Liver (tissue), 9 donors: Measurements from ENCODE around the gene C19orf81. TPM values are rescaled to one million over a fixed set of nuclear protein-coding genes. Genes with fewer than 3 reads are reported as not detected.

Experiments used
- DNase-seq: peaks from one replicate; pipeline ENCODE4 v3.0.0-alpha.2; 2017; ENCODE audit warnings: low spot score
- H3K27ac ChIP-seq, 2 donors: one replicate each; pipeline ENCODE4 v1.7.0; 2013; ENCODE audit warnings: inconsistent platforms in 2 of 2, low read length in 2 of 2, control low read depth in 1 of 2, low read depth in 1 of 2, mild to moderate bottlenecking in 1 of 2
- H3K27me3 ChIP-seq, 4 donors: one replicate each; pipeline versions ENCODE4 v1.6.1 to v1.7.0; 2013; ENCODE audit warnings: low read length in 3 of 4, inconsistent platforms in 1 of 4, mild to moderate bottlenecking in 1 of 4, moderate library complexity in 1 of 4; ENCODE audit not compliant: control insufficient read depth in 4 of 4, insufficient read depth in 4 of 4
- H3K36me3 ChIP-seq, 4 donors: one replicate each; pipeline versions ENCODE4 v1.6.1 to v1.7.0; 2013; ENCODE audit warnings: low read length in 3 of 4, mild to moderate bottlenecking in 3 of 4, low read depth in 1 of 4, moderate library complexity in 1 of 4; ENCODE audit not compliant: control insufficient read depth in 4 of 4, insufficient read depth in 3 of 4
- H3K4me1 ChIP-seq, 4 donors: one replicate each; pipeline versions ENCODE4 v1.6.1 to v1.7.0; 2013; ENCODE audit warnings: low read length in 3 of 4, mild to moderate bottlenecking in 3 of 4, moderate library complexity in 1 of 4; ENCODE audit not compliant: control insufficient read depth in 4 of 4, insufficient read depth in 4 of 4
- H3K4me3 ChIP-seq, 3 donors: one replicate each; pipeline versions ENCODE4 v1.6.1 to v1.7.0; 2013; ENCODE audit warnings: low read length in 3 of 3, control low read depth in 1 of 3, low read depth in 1 of 3, mild to moderate bottlenecking in 1 of 3
- H3K9ac ChIP-seq, 2 donors: one replicate each; pipeline ENCODE4 v1.7.0; 2013; ENCODE audit warnings: low read length in 2 of 2, mild to moderate bottlenecking in 2 of 2, moderate library complexity in 2 of 2, control low read depth in 1 of 2, low read depth in 1 of 2
- H3K9me3 ChIP-seq, 4 donors: one replicate each; pipeline versions ENCODE4 v1.6.1 to v1.7.0; 2013; ENCODE audit warnings: low read length in 3 of 4; ENCODE audit not compliant: control insufficient read depth in 4 of 4
- ATF3 ChIP-seq: IDR thresholded peaks from 2 replicates; pipeline ENCODE4 v1.6.1; 2016; ENCODE audit warnings: antibody characterized with exemption
- EGR1 ChIP-seq, 2 donors: IDR thresholded peaks; 2 replicates each; pipeline ENCODE4 v1.6.1; 2016 to 2018; ENCODE audit warnings: antibody characterized with exemption in 2 of 2, low read depth in 2 of 2
- FOXA1 ChIP-seq: IDR thresholded peaks from 2 replicates; pipeline ENCODE4 v1.6.1; 2016; ENCODE audit warnings: antibody characterized with exemption
- GABPA ChIP-seq, 2 donors: IDR thresholded peaks in 1 of 2; conservative IDR thresholded peaks in 1 of 2; 2 replicates each; pipeline ENCODE4 v1.6.1; 2016; ENCODE audit warnings: antibody characterized with exemption in 2 of 2, mild to moderate bottlenecking in 1 of 2, moderate library complexity in 1 of 2
- HNF4A ChIP-seq, 2 donors: conservative IDR thresholded peaks; 2 replicates each; pipeline ENCODE4 v1.6.1; 2016; ENCODE audit warnings: antibody characterized with exemption in 2 of 2, mild to moderate bottlenecking in 2 of 2
- HNF4G ChIP-seq: IDR thresholded peaks from 2 replicates; pipeline ENCODE4 v1.6.1; 2016; ENCODE audit warnings: antibody characterized with exemption
- JUND ChIP-seq, 2 donors: IDR thresholded peaks; 2 replicates each; pipeline ENCODE4 v1.6.1; 2016; ENCODE audit warnings: antibody characterized with exemption in 2 of 2
- MAX ChIP-seq: IDR thresholded peaks from 2 replicates; pipeline ENCODE4 v1.6.1; 2016; ENCODE audit warnings: antibody characterized with exemption
- REST ChIP-seq: IDR thresholded peaks from 2 replicates; pipeline ENCODE4 v1.6.1; 2016; ENCODE audit warnings: antibody characterized with exemption, mild to moderate bottlenecking
- RXRA ChIP-seq, 2 donors: IDR thresholded peaks; 2 replicates each; pipeline ENCODE4 v1.6.1; 2017 to 2018; ENCODE audit warnings: antibody characterized with exemption in 2 of 2, mild to moderate bottlenecking in 1 of 2
- SP1 ChIP-seq: IDR thresholded peaks from 2 replicates; pipeline ENCODE4 v1.6.1; 2018; ENCODE audit warnings: antibody characterized with exemption, mild to moderate bottlenecking
- TAF1 ChIP-seq: conservative IDR thresholded peaks from 2 replicates; pipeline ENCODE4 v1.6.1; 2016; ENCODE audit warnings: antibody characterized with exemption, mild to moderate bottlenecking
- ZBTB33 ChIP-seq: IDR thresholded peaks from 2 replicates; pipeline ENCODE4 v1.6.1; 2016; ENCODE audit warnings: antibody characterized with exemption
- WGBS: extraction: QIAGEN DNeasy Blood & Tissue Kit; methylation state at CpG from one replicate; pipeline ENCODE4 v1.1.7; 2013; 5-methylcytosine and 5-hydroxymethylcytosine counted together
- polyA plus RNA-seq, 2 donors: library from polyadenylated mRNA; stranded (reverse) in 1 of 2; unstranded in 1 of 2; fragments of 200-250 nt in 1 of 2; fragments of >200 nt in 1 of 2; fragmentation: Nextera tagmentation in 1 of 2; extraction: Ambion mirVana in 1 of 2; gene quantifications; one replicate each; pipeline versions ENCODE4 v1.2.1 to v1.2.3, GENCODE V29; 2013 to 2015
- total RNA-seq, 2 donors: library from RNA; depleted of rRNA; stranded (reverse); fragments of >200 nt; gene quantifications; one replicate each; pipeline ENCODE4 v1.2.3, GENCODE V29; 2014
- TF ChIP-seq, protein P1 (sequence below): fragments of 150-350 bp; IDR thresholded peaks from 2 replicates; pipeline ENCODE4 v1.5.1; 2017; ENCODE audit warnings: improper control_type of control experiment, low read depth, low read length; ENCODE audit not compliant: missing input control
- donor health status: healthy.
- donor health status: healthy.
- donor health status: healthy.
- donor health status: healthy.
- donor health status: healthy.

Gene C19orf81
- total and polyA plus RNA-seq, 4 donors = not detected

- TF ChIP-seq, protein P1, sequence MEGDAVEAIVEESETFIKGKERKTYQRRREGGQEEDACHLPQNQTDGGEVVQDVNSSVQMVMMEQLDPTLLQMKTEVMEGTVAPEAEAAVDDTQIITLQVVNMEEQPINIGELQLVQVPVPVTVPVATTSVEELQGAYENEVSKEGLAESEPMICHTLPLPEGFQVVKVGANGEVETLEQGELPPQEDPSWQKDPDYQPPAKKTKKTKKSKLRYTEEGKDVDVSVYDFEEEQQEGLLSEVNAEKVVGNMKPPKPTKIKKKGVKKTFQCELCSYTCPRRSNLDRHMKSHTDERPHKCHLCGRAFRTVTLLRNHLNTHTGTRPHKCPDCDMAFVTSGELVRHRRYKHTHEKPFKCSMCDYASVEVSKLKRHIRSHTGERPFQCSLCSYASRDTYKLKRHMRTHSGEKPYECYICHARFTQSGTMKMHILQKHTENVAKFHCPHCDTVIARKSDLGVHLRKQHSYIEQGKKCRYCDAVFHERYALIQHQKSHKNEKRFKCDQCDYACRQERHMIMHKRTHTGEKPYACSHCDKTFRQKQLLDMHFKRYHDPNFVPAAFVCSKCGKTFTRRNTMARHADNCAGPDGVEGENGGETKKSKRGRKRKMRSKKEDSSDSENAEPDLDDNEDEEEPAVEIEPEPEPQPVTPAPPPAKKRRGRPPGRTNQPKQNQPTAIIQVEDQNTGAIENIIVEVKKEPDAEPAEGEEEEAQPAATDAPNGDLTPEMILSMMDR = no peak
- no peak for TF ChIP-seq HNF4A (conservative IDR thresholded peaks at IDR 0.05)
- TF ChIP-seq MAX = no peak
- no peak for TF ChIP-seq RXRA (IDR thresholded peaks at IDR 0.05)
- TF ChIP-seq TAF1 = no peak
- TF ChIP-seq EGR1 (IDR thresholded peaks at IDR 0.05; ENCODE audit: low read depth in 2 of 2) = no peak
Measured at GRCh38 chr19:50662651-50663481, 13.6 kb downstream of the C19orf81 start (continued).

DNA sequence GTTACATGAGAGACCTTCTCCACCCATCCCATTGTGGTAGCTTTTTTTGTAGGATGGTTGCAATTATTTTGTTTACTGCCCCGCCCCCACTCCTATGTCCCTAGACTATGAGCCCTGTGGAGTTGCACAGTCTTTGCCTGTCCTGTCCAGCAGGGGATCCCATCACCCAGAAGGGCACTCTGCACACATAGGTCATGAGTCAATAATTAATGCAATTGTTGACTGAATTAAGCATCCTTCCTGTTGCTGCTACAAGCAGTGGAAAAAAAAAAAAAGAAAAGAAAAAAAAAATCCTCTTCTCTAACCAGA is 14.2 kb downstream of the C19orf81 start:
- WGBS = 72% methylated on average over 1 of the region's 1 CpG
- DNase-seq = no peak
- TF ChIP-seq HNF4A (conservative IDR thresholded peaks at IDR 0.05) (peak in 1 of 2 donors; percentile 15), JUND (IDR thresholded peaks at IDR 0.05) (no peak)

GRCh38 chr19:50664204-50664603 is 15.0 kb downstream of the C19orf81 start:
- Histone ChIP-seq H3K27me3 (peaks cover 2 to 8% (median 4%) of the 10 kb centered on the region in 4 donors), H3K36me3 (no peaks in the 10 kb centered on the region), H3K27ac (no peak overlapping the region), H3K9ac (no peak overlapping the region), H3K9me3 (no peaks in the 10 kb centered on the region), H3K4me1 (peaks cover 0 to 5% (median under 1%) of the 10 kb centered on the region in 4 donors), H3K4me3 (no peak overlapping the region)
- DNase-seq = no peak
- no peak for TF ChIP-seq FOXA1
- no peak for TF ChIP-seq RXRA (IDR thresholded peaks at IDR 0.05)
- no peak for TF ChIP-seq ATF3
- no peak for TF ChIP-seq EGR1 (IDR thresholded peaks at IDR 0.05; ENCODE audit: low read depth in 2 of 2)
- TF ChIP-seq ZBTB33 = no peak
- TF ChIP-seq, protein P1 = no peak
- TF ChIP-seq HNF4G = no peak
- TF ChIP-seq GABPA (IDR thresholded peaks at IDR 0.05 in 1 of 2, conservative IDR thresholded peaks at IDR 0.05 in 1 of 2) = no peak
- no peak for TF ChIP-seq HNF4A (conservative IDR thresholded peaks at IDR 0.05)
- no peak for TF ChIP-seq SP1
- TF ChIP-seq REST = no peak
- WGBS = 72% methylated on average over 6 of the region's 6 CpGs

More for the DNA sequence above, 14.2 kb downstream of the C19orf81 start:
- H3K27me3 ChIP-seq = peaks cover 0 to 10% (median 4%) of the 10 kb centered on the region in 4 donors
- H3K9ac ChIP-seq = no peak overlapping the region
- no peaks in the 10 kb centered on the region for H3K36me3 ChIP-seq
- H3K27ac ChIP-seq = no peak overlapping the region
- H3K9me3 ChIP-seq = peaks cover 0 to 6% (median under 1%) of the 10 kb centered on the region in 4 donors
- H3K4me1 ChIP-seq = peaks cover 0 to 9% (median 5%) of the 10 kb centered on the region in 4 donors
- no peak overlapping the region for H3K4me3 ChIP-seq
